Measurements from ENCODE around the gene PTPRD. TPM values are rescaled to one million over a fixed set of nuclear protein-coding genes. Genes with fewer than 3 reads are reported as not detected.

The PTPRD gene
- total RNA-seq, 1 experiment from 2014 or later = 69.6 TPM

DNA sequence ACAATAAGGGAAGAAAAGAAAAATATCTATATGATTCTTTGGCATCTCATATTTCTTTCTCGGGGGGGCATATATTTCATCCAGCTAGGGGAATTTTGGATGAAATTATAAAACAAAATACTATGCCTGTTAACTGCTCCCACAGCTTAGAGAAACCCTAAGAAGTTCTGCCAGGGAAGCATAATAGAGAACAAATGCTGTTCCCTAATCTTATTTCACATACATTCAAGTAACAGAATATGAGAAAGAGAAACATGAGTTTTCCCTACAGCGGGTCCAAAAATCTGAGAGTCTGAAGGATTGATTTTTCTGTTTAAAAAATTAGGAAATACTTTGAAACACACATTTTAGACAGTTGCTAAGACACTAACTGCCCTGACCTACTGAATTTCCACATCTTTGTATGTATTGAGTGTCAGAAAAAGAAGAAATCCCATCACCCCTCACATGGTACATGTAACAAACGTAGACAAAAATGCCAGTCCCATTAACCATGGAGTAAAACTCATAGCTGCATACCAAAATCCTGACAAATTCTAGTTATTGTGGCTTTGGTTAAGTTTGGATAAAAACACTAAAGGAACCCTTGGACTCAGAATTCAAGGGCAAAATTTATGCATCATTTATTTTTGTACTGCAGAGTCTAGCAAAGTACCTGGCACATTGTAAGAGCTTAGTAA is 2193.1 kb downstream of the PTPRD start:
- CTCF ChIA-PET = no interaction called here

More for the DNA sequence above, 2193.1 kb downstream of the PTPRD start:
- Mint-ChIP-seq H3K9me3 (no peaks in the 10 kb centered on the region), H3K27me3 (ENCODE audit: low read depth) (no peaks in the 10 kb centered on the region), H3K36me3 (no peaks in the 10 kb centered on the region), H3K27ac (no peak overlapping the region), H3K4me1 (peaks cover 20% of the 10 kb centered on the region), H3K4me3 (no peak overlapping the region)
- DNase-seq (ENCODE audit: low spot score) (no peak), ATAC-seq (no peak)
- TF ChIP-seq, protein P1, sequence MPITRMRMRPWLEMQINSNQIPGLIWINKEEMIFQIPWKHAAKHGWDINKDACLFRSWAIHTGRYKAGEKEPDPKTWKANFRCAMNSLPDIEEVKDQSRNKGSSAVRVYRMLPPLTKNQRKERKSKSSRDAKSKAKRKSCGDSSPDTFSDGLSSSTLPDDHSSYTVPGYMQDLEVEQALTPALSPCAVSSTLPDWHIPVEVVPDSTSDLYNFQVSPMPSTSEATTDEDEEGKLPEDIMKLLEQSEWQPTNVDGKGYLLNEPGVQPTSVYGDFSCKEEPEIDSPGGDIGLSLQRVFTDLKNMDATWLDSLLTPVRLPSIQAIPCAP (CRISPR knock-in tag; IDR thresholded peaks at IDR 0.05) = no peak
- TF ChIP-seq, protein P2, sequence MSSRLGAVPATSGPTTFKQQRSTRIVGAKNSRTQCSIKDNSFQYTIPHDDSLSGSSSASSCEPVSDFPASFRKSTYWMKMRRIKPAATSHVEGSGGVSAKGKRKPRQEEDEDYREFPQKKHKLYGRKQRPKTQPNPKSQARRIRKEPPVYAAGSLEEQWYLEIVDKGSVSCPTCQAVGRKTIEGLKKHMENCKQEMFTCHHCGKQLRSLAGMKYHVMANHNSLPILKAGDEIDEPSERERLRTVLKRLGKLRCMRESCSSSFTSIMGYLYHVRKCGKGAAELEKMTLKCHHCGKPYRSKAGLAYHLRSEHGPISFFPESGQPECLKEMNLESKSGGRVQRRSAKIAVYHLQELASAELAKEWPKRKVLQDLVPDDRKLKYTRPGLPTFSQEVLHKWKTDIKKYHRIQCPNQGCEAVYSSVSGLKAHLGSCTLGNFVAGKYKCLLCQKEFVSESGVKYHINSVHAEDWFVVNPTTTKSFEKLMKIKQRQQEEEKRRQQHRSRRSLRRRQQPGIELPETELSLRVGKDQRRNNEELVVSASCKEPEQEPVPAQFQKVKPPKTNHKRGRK (CRISPR knock-in tag; IDR thresholded peaks at IDR 0.05; ENCODE audit: borderline replicate concordance) = no peak
- TF ChIP-seq HMGA2 (CRISPR knock-in tag; IDR thresholded peaks at IDR 0.05) (no peak), TEAD1 (CRISPR knock-in tag; IDR thresholded peaks at IDR 0.05) (no peak), FOXK1 (CRISPR knock-in tag; IDR thresholded peaks at IDR 0.05) (no peak), NFATC4 (CRISPR knock-in tag; IDR thresholded peaks at IDR 0.05) (no peak), KAT7 (CRISPR knock-in tag; IDR thresholded peaks at IDR 0.05; ENCODE audit: borderline replicate concordance) (no peak), GRHL2 (CRISPR knock-in tag; IDR thresholded peaks at IDR 0.05; ENCODE audit: insufficient replicate concordance, severe bottlenecking) (no peak), ESRRA (CRISPR knock-in tag; IDR thresholded peaks at IDR 0.05; ENCODE audit: borderline replicate concordance) (no peak), GTF2I (CRISPR knock-in tag; conservative IDR thresholded peaks at IDR 0.05) (no peak), JUN (CRISPR knock-in tag; IDR thresholded peaks at IDR 0.05) (no peak), IRF2 (CRISPR knock-in tag; IDR thresholded peaks at IDR 0.05; ENCODE audit: borderline replicate concordance, low read depth) (no peak)
- TF ChIP-seq, protein P3, sequence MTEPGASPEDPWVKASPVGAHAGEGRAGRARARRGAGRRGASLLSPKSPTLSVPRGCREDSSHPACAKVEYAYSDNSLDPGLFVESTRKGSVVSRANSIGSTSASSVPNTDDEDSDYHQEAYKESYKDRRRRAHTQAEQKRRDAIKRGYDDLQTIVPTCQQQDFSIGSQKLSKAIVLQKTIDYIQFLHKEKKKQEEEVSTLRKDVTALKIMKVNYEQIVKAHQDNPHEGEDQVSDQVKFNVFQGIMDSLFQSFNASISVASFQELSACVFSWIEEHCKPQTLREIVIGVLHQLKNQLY (CRISPR knock-in tag; IDR thresholded peaks at IDR 0.05) = no peak
- TF ChIP-seq, protein P4, sequence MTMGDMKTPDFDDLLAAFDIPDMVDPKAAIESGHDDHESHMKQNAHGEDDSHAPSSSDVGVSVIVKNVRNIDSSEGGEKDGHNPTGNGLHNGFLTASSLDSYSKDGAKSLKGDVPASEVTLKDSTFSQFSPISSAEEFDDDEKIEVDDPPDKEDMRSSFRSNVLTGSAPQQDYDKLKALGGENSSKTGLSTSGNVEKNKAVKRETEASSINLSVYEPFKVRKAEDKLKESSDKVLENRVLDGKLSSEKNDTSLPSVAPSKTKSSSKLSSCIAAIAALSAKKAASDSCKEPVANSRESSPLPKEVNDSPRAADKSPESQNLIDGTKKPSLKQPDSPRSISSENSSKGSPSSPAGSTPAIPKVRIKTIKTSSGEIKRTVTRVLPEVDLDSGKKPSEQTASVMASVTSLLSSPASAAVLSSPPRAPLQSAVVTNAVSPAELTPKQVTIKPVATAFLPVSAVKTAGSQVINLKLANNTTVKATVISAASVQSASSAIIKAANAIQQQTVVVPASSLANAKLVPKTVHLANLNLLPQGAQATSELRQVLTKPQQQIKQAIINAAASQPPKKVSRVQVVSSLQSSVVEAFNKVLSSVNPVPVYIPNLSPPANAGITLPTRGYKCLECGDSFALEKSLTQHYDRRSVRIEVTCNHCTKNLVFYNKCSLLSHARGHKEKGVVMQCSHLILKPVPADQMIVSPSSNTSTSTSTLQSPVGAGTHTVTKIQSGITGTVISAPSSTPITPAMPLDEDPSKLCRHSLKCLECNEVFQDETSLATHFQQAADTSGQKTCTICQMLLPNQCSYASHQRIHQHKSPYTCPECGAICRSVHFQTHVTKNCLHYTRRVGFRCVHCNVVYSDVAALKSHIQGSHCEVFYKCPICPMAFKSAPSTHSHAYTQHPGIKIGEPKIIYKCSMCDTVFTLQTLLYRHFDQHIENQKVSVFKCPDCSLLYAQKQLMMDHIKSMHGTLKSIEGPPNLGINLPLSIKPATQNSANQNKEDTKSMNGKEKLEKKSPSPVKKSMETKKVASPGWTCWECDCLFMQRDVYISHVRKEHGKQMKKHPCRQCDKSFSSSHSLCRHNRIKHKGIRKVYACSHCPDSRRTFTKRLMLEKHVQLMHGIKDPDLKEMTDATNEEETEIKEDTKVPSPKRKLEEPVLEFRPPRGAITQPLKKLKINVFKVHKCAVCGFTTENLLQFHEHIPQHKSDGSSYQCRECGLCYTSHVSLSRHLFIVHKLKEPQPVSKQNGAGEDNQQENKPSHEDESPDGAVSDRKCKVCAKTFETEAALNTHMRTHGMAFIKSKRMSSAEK (CRISPR knock-in tag; IDR thresholded peaks at IDR 0.05; ENCODE audit: borderline replicate concordance) = no peak
- TF ChIP-seq, protein P5, sequence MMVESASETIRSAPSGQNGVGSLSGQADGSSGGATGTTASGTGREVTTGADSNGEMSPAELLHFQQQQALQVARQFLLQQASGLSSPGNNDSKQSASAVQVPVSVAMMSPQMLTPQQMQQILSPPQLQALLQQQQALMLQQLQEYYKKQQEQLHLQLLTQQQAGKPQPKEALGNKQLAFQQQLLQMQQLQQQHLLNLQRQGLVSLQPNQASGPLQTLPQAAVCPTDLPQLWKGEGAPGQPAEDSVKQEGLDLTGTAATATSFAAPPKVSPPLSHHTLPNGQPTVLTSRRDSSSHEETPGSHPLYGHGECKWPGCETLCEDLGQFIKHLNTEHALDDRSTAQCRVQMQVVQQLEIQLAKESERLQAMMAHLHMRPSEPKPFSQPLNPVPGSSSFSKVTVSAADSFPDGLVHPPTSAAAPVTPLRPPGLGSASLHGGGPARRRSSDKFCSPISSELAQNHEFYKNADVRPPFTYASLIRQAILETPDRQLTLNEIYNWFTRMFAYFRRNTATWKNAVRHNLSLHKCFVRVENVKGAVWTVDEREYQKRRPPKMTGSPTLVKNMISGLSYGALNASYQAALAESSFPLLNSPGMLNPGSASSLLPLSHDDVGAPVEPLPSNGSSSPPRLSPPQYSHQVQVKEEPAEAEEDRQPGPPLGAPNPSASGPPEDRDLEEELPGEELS (CRISPR knock-in tag; IDR thresholded peaks at IDR 0.05) = no peak
- TF ChIP-seq, protein P6, sequence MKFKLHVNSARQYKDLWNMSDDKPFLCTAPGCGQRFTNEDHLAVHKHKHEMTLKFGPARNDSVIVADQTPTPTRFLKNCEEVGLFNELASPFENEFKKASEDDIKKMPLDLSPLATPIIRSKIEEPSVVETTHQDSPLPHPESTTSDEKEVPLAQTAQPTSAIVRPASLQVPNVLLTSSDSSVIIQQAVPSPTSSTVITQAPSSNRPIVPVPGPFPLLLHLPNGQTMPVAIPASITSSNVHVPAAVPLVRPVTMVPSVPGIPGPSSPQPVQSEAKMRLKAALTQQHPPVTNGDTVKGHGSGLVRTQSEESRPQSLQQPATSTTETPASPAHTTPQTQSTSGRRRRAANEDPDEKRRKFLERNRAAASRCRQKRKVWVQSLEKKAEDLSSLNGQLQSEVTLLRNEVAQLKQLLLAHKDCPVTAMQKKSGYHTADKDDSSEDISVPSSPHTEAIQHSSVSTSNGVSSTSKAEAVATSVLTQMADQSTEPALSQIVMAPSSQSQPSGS (CRISPR knock-in tag; IDR thresholded peaks at IDR 0.05; ENCODE audit: borderline replicate concordance, low read depth) = no peak
- TF ChIP-seq, protein P7, sequence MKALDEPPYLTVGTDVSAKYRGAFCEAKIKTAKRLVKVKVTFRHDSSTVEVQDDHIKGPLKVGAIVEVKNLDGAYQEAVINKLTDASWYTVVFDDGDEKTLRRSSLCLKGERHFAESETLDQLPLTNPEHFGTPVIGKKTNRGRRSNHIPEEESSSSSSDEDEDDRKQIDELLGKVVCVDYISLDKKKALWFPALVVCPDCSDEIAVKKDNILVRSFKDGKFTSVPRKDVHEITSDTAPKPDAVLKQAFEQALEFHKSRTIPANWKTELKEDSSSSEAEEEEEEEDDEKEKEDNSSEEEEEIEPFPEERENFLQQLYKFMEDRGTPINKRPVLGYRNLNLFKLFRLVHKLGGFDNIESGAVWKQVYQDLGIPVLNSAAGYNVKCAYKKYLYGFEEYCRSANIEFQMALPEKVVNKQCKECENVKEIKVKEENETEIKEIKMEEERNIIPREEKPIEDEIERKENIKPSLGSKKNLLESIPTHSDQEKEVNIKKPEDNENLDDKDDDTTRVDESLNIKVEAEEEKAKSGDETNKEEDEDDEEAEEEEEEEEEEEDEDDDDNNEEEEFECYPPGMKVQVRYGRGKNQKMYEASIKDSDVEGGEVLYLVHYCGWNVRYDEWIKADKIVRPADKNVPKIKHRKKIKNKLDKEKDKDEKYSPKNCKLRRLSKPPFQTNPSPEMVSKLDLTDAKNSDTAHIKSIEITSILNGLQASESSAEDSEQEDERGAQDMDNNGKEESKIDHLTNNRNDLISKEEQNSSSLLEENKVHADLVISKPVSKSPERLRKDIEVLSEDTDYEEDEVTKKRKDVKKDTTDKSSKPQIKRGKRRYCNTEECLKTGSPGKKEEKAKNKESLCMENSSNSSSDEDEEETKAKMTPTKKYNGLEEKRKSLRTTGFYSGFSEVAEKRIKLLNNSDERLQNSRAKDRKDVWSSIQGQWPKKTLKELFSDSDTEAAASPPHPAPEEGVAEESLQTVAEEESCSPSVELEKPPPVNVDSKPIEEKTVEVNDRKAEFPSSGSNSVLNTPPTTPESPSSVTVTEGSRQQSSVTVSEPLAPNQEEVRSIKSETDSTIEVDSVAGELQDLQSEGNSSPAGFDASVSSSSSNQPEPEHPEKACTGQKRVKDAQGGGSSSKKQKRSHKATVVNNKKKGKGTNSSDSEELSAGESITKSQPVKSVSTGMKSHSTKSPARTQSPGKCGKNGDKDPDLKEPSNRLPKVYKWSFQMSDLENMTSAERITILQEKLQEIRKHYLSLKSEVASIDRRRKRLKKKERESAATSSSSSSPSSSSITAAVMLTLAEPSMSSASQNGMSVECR (CRISPR knock-in tag; IDR thresholded peaks at IDR 0.05; ENCODE audit: borderline replicate concordance) = no peak
- POLR2A ChIA-PET = interaction anchor here (0.5 kb wide), 1 partner anchor 286 kb away, joined by 5 read pairs; no protein-coding TSS in a partner anchor
